ENCODE data around the gene SCGB3A1.

Gene SCGB3A1

DNA sequence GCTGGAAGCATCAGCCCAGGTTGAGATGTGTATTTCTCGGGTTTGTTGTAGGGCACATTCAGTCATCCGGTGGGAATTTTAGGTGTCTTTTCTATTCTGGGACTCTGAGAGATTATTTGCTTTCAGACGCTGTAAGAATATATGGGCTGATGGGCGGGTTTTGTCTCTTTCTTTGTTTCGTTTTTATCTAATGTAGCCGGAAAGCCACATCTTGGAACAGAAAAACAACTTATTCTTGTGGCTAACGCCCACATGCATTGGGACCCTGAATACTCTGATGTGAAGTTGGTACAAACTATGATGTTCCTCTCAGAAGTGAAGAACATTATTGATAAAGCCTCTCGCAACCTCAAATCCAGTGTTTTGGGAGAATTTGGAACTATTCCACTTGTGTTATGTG is 22.4 kb downstream of the SCGB3A1 start:
- no peak for TF ChIP-seq FOXP2 (optimal IDR thresholded peaks at IDR 0.05; ENCODE audit: borderline replicate concordance, extremely low read depth, extremely low read length, insufficient read depth)
- no peak for TF ChIP-seq TAF1 (IDR thresholded peaks at IDR 0.05; ENCODE audit: borderline replicate concordance, insufficient read depth, low read length)
- TF ChIP-seq, protein P1, sequence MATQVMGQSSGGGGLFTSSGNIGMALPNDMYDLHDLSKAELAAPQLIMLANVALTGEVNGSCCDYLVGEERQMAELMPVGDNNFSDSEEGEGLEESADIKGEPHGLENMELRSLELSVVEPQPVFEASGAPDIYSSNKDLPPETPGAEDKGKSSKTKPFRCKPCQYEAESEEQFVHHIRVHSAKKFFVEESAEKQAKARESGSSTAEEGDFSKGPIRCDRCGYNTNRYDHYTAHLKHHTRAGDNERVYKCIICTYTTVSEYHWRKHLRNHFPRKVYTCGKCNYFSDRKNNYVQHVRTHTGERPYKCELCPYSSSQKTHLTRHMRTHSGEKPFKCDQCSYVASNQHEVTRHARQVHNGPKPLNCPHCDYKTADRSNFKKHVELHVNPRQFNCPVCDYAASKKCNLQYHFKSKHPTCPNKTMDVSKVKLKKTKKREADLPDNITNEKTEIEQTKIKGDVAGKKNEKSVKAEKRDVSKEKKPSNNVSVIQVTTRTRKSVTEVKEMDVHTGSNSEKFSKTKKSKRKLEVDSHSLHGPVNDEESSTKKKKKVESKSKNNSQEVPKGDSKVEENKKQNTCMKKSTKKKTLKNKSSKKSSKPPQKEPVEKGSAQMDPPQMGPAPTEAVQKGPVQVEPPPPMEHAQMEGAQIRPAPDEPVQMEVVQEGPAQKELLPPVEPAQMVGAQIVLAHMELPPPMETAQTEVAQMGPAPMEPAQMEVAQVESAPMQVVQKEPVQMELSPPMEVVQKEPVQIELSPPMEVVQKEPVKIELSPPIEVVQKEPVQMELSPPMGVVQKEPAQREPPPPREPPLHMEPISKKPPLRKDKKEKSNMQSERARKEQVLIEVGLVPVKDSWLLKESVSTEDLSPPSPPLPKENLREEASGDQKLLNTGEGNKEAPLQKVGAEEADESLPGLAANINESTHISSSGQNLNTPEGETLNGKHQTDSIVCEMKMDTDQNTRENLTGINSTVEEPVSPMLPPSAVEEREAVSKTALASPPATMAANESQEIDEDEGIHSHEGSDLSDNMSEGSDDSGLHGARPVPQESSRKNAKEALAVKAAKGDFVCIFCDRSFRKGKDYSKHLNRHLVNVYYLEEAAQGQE (IDR thresholded peaks at IDR 0.05; ENCODE audit: insufficient read depth in 1 of 2, low read depth in 2 of 2, low read length in 2 of 2): no peak
- TF ChIP-seq POLR2AphosphoS5 (IDR thresholded peaks at IDR 0.05; ENCODE audit: low read depth, low read length): no peak
- no peak for TF ChIP-seq SIN3A (IDR thresholded peaks at IDR 0.05; ENCODE audit: borderline replicate concordance, insufficient read depth, low read length)

DNA sequence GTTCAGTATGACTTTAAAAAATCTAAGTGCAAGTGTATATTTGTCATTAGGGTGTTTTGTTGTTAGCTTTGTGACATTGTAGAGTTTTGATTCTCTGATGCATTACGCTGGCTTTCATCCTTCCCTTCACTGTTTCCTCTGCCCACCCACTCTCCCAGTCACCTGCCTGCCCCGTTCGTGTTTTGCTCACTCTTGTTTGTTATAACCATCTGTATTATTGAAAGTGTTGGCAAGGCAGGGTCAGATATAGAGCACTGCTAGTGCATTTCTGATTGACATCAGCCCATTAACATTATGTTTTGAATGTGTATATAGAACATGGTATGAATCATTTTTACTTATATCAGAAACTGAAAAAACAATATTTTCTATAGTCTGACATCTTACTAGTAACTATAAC is 27.3 kb downstream of the SCGB3A1 start:
- TF ChIP-seq TAF1 (IDR thresholded peaks at IDR 0.05; ENCODE audit: borderline replicate concordance, insufficient read depth, low read length) (no peak), SIN3A (IDR thresholded peaks at IDR 0.05; ENCODE audit: borderline replicate concordance, insufficient read depth, low read length) (no peak), POLR2AphosphoS5 (IDR thresholded peaks at IDR 0.05; ENCODE audit: low read depth, low read length) (no peak)

DNA sequence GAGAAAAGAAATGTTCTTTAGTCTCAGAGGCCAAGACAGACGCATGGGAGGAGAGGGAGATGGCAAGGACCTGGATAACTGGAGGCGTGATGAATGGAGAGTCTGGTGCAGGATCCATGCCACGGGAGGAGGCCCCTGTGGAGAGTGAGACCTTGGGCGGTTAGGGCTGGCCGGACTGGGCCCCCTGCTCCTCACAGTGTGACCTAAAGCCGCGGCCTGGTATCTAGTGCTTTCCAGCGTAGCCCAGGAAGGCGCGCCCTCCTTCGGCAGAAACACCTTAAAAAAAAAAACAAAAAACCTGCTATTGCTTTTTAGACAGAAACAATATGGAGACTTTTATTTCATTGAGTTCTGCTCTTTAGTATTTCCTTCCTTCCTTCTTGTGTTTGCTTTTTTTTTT is 33.1 kb downstream of the SCGB3A1 start:
- TF ChIP-seq POLR2AphosphoS5 (IDR thresholded peaks at IDR 0.05; ENCODE audit: low read depth, low read length): no peak
- TF ChIP-seq, protein P1 (IDR thresholded peaks at IDR 0.05; ENCODE audit: insufficient read depth in 1 of 2, low read depth in 2 of 2, low read length in 2 of 2): no peak
- TF ChIP-seq FOXP2 (optimal IDR thresholded peaks at IDR 0.05; ENCODE audit: borderline replicate concordance, extremely low read depth, extremely low read length, insufficient read depth): no peak
- TF ChIP-seq TAF1 (IDR thresholded peaks at IDR 0.05; ENCODE audit: borderline replicate concordance, insufficient read depth, low read length): no peak
- TF ChIP-seq SIN3A (IDR thresholded peaks at IDR 0.05; ENCODE audit: borderline replicate concordance, insufficient read depth, low read length): no peak

DNA sequence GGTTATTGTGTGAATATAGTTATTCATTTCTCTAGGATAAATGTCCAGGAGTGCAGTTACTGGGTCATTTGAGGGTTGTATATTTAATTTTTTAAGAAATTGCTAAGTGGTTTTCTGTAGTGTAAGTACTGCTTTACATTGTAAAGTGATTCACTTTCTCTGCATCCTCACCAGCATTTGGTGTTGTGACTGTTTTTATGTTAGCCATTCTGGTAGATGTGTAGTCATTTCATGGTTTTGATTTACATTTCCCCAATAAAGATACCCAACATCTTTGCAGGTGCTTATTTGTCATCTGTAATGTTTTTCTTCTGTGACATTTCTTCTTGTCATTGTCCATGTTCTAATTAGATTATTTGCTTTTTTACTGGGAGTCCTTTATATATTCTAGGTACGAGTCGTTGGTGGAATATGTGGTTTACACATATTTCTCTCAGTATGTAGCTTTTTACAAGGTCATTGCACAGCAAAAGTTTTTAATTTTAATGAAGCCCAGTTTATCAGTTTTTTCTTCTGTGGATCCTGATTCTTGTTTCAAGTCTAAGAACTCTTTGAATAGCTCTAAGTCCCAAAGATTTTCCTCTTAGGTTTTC is 34.0 kb downstream of the SCGB3A1 start:
- TF ChIP-seq, protein P1 (IDR thresholded peaks at IDR 0.05; ENCODE audit: insufficient read depth in 1 of 2, low read depth in 2 of 2, low read length in 2 of 2): no peak
- TF ChIP-seq SIN3A (IDR thresholded peaks at IDR 0.05; ENCODE audit: borderline replicate concordance, insufficient read depth, low read length) (no peak), POLR2AphosphoS5 (IDR thresholded peaks at IDR 0.05; ENCODE audit: low read depth, low read length) (no peak), FOXP2 (optimal IDR thresholded peaks at IDR 0.05; ENCODE audit: borderline replicate concordance, extremely low read depth, extremely low read length, insufficient read depth) (no peak), TAF1 (IDR thresholded peaks at IDR 0.05; ENCODE audit: borderline replicate concordance, insufficient read depth, low read length) (no peak)

DNA sequence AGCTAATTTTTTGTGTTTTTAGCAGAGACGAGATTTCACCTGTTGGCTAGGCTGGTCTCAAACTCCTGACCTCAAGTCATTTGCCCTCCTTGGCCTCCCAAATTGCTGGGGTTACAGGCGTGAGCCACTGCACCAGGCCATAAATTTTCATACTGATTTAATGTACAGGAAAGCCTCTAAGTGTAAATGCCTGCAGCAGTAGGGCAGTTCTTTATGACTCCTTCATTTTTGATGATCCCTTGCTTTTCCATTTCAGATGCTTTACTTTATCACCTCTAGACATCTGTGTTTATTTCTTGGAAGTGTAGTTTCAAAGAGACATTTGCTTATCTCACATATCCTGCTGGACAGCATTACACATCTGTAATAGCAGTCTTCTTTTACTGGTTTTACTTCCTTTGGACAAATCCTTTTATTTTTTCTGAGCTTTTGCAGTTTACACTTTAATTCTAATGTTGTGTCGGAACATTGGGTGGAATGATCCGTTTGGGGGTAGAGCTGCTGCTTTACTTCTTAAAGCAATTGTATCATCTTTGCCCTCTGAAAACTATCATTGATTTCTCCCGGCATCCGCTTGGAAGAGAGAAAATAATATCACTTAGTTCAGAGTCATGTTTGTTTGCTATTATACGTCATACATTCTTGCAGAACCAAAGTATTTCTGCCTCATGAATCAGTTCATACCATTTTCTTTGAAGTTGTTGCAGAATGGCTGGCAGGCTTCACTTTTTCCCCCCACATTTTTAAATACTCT is 36.0 kb downstream of the SCGB3A1 start:
- TF ChIP-seq, protein P1 (IDR thresholded peaks at IDR 0.05; ENCODE audit: insufficient read depth in 1 of 2, low read depth in 2 of 2, low read length in 2 of 2): no peak
- TF ChIP-seq POLR2AphosphoS5 (IDR thresholded peaks at IDR 0.05; ENCODE audit: low read depth, low read length) (no peak), TAF1 (IDR thresholded peaks at IDR 0.05; ENCODE audit: borderline replicate concordance, insufficient read depth, low read length) (no peak), SIN3A (IDR thresholded peaks at IDR 0.05; ENCODE audit: borderline replicate concordance, insufficient read depth, low read length) (no peak), FOXP2 (optimal IDR thresholded peaks at IDR 0.05; ENCODE audit: borderline replicate concordance, extremely low read depth, extremely low read length, insufficient read depth) (no peak)

Data from PFSK-1 (cell line).